IPS-20b (cell line): ENCODE data around the gene MAP3K14.
"Not testable (repeated sequence)": the region's sequence is repeated elsewhere in the genome, so short reads cannot be mapped to it uniquely, and the experiment has no call there.

Source experiments
- H3K27ac ChIP-seq: one replicate; pipeline ENCODE4 v1.5.1; 2013; ENCODE audit warnings: low read length
- H3K27me3 ChIP-seq: 2 replicates; pipeline ENCODE4 v1.6.1; 2013; ENCODE audit warnings: mild to moderate bottlenecking, low read length, inconsistent platforms; ENCODE audit not compliant: insufficient read depth
- H3K36me3 ChIP-seq: 2 replicates; pipeline ENCODE4 v1.6.1; 2013; ENCODE audit warnings: low read depth, mild to moderate bottlenecking, inconsistent platforms, low read length, moderate library complexity; ENCODE audit not compliant: insufficient read depth
- H3K4me1 ChIP-seq: 2 replicates; pipeline ENCODE4 v1.6.1; 2013; ENCODE audit warnings: mild to moderate bottlenecking, control low read depth, inconsistent platforms, low read length, moderate library complexity; ENCODE audit not compliant: insufficient read depth
- H3K4me3 ChIP-seq: 2 replicates; pipeline ENCODE4 v1.5.1; 2013; ENCODE audit warnings: mild to moderate bottlenecking, low read length, inconsistent platforms
- H3K9ac ChIP-seq: 2 replicates; pipeline ENCODE4 v1.6.1; 2013; ENCODE audit warnings: low read depth, mild to moderate bottlenecking, inconsistent platforms, low read length, moderate library complexity
- H3K9me3 ChIP-seq: 2 replicates; pipeline ENCODE4 v1.6.1; 2013; ENCODE audit warnings: mild to moderate bottlenecking, low read depth, low read length, inconsistent platforms; ENCODE audit not compliant: insufficient read depth

Gene MAP3K14

DNA sequence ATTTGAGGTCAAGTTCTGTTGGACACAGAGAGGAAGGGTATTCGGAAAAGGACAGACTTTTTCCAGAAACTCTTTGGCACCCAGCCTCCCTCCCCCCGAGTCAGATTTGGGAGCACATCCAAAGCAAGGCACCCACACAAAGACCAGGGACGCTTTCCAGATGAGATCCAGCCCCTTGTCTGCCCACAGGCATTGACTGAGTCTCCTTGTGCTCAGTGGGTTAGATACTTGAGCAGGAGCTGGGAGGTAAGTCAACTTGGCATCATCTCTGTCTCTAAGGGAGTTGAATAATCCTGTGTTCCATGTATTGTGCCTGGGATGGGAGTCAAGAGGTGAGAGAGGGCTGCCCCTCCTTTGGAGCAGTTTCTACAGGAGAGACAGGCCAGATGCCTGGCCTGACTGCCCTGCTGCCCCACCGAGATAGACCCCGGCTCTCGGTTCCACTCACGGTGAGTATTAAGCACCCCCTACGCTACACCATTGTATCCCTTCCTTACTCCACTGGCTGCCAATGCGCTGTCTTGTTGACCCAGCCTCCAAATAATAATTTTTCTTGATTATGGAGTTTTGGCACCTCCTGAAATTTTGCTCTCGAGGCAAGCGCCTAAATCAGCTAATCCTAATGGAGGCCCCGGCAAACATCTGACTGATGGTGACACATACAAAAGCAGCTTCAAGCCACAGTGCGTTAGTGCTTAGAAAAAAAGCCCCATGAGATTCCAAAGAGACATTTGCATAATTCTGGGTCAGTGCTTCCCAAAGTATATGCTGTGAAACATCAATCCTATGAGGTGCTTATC, 29.6 kb upstream of the MAP3K14 start:
- H3K4me3 ChIP-seq = no peak overlapping the region
- H3K27ac ChIP-seq = no peak overlapping the region
- H3K9me3 ChIP-seq = no peaks in the 10 kb centered on the region
- H3K4me1 ChIP-seq = peaks cover 5% of the 10 kb centered on the region; the same call in 1 of the 2 replicates
- H3K27me3 ChIP-seq = no peaks in the 10 kb centered on the region
- H3K36me3 ChIP-seq = no peaks in the 10 kb centered on the region
- H3K9ac ChIP-seq = no peak overlapping the region

- Histone ChIP-seq H3K9me3 (no peaks in the 10 kb centered on the region), H3K9ac (no peak overlapping the region), H3K36me3 (no peaks in the 10 kb centered on the region), H3K4me1 (peaks cover 5% of the 10 kb centered on the region; the same call in 1 of the 2 replicates), H3K27me3 (no peaks in the 10 kb centered on the region), H3K27ac (no peak overlapping the region), H3K4me3 (no peak overlapping the region)
Measured at GRCh38 chr17:45345554-45346215, 28.9 kb upstream of the MAP3K14 start.

DNA sequence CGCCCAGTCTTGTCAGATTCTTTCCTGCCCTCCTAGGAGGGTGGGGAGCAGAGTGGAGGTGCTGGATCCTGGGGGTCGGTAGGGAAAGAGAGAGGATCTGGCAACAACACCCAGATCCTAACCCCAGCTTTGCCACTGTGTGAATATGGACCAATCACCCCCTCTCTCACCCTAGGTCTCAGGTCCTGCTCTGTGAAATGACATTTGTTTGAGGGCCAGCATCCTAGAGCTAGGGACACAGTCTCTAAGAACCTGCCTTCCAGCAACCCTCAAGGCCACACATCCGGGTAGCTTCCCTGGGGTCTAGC, 28.4 kb upstream of the MAP3K14 start:
- no peak overlapping the region for H3K27ac ChIP-seq

DNA sequence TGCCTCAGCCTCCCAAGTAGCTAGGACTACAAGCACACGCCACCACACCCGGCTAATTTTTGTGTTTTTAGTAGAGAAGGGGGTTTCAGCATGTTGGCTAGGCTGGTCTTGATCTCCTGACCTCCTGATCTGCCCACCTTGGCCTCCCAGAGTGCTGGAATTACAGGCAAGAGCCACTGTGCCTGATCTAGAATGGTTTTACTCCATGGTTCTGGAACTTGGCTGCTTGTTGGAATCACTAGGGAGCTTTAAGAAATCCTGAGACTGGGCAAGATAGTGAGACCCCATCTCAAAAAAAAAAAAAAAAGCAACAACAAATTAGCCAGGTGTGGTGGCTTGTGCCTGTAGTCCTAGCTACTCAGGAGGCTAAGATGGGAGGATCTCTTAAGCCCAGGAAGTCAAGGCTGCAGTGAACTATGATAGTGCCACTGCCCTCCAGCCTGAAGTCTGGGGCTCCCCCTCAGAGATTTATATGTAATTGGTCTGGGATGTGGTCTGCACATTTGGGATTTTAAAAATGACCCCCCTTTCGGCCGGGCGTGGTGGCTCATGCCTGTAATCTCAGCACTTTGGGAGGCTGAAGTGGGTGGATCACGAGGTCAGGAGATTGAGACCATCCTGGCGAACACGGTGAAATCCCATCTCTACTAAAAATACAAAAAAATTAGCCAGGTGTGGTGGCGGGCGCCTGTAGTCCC, 27.3 kb upstream of the MAP3K14 start:
- H3K27ac ChIP-seq, H3K9me3 ChIP-seq, H3K4me1 ChIP-seq: not testable (repeated sequence)

More for the DNA sequence above, 28.4 kb upstream of the MAP3K14 start:
- H3K9me3 ChIP-seq = no peaks in the 10 kb centered on the region
- peaks cover 5% of the 10 kb centered on the region; the same call in 1 of the 2 replicates for H3K4me1 ChIP-seq
- H3K4me3 ChIP-seq = no peak overlapping the region
- no peaks in the 10 kb centered on the region for H3K36me3 ChIP-seq
- H3K9ac ChIP-seq = no peak overlapping the region
- no peaks in the 10 kb centered on the region for H3K27me3 ChIP-seq

GRCh38 chr17:45342871-45343526, 26.2 kb upstream of the MAP3K14 start:
- H3K27ac ChIP-seq = no peak overlapping the region
- no peak overlapping the region for H3K9ac ChIP-seq

More for the DNA sequence above, 27.3 kb upstream of the MAP3K14 start:
- not testable (repeated sequence) for H3K36me3 ChIP-seq, H3K27me3 ChIP-seq, H3K4me3 ChIP-seq, H3K9ac ChIP-seq

DNA sequence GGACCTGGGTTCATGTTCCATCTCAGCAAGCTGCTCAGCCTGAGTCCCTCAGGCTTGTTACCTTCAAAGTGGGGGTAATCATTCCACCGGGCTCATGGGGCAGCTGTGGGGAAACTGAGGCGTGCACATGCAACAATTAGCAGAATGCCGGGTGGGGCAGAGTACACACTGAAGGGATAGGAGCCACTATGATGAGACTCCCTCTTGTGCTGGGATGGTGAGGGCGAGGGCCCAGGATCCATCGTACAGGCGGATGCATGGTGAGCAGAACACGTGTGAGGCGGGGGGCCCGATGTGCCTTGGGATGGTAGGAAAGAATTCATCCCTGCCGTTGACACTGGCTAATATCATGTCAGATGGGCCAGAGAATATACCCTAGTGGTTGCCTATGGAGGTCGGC, 25.5 kb upstream of the MAP3K14 start:
- Histone ChIP-seq H3K4me3 (no peak overlapping the region), H3K9ac (no peak overlapping the region), H3K4me1 (peaks cover 5% of the 10 kb centered on the region; the same call in 1 of the 2 replicates), H3K9me3 (no peaks in the 10 kb centered on the region), H3K36me3 (no peaks in the 10 kb centered on the region), H3K27me3 (no peaks in the 10 kb centered on the region), H3K27ac (no peak overlapping the region)

More at GRCh38 chr17:45342871-45343526, 26.2 kb upstream of the MAP3K14 start:
- no peak overlapping the region for H3K4me3 ChIP-seq
- H3K4me1 ChIP-seq = peaks cover 5% of the 10 kb centered on the region; the same call in 1 of the 2 replicates
- no peaks in the 10 kb centered on the region for H3K36me3 ChIP-seq
- H3K27me3 ChIP-seq = no peaks in the 10 kb centered on the region
- H3K9me3 ChIP-seq = no peaks in the 10 kb centered on the region

GRCh38 chr17:45341533-45342158, 24.8 kb upstream of the MAP3K14 start:
- H3K9me3 ChIP-seq = no peaks in the 10 kb centered on the region
- H3K27ac ChIP-seq = no peak overlapping the region
- H3K36me3 ChIP-seq = no peaks in the 10 kb centered on the region
- H3K27me3 ChIP-seq = no peaks in the 10 kb centered on the region
- no peak overlapping the region for H3K9ac ChIP-seq
- peaks cover 5% of the 10 kb centered on the region; the same call in 1 of the 2 replicates for H3K4me1 ChIP-seq
- no peak overlapping the region for H3K4me3 ChIP-seq

DNA sequence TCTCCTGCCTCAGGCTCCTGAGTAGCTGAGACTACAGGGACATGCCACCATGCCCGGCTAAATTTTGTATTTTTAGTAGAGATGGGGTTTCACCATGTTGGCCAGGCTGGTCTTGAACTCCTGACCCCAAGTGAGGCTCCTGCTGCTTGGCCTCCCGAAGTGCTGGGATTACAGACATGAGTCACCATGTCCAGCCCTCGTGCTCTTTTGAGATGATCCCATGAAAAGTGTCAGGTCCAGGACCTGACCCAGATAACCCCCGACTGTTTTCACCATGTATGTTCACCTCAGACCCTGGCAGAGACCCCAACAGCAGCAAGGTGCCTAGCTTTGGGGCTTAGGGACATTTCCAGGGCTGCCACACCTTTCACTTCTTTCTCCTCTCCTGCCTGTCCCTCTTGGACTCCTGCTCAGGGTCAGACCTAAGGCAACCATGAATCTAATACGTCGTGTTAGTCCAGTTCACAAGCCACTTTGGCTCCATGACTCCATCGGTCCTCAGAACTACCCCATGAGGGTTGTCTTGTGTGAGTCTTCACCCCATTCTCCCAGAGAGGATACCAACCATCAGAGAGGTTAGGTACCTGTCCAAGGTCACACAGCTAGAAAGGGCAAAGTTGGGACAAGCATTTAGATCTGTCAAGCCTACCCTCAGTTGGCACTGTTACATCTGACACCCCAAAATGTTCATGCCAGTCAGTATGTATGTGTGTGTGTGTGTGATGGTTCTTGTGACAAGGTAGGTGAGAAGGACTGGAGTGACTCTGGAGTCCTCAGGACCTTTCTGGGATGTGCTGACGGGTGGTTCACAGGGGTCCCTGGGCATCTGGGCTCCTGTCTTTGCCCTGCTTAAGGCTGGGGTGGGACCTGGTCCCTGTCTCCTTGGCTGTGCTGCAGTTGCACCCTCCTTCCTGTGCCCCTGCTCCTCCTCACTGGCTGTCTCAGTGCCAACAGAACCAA, 23.1 kb upstream of the MAP3K14 start:
- Histone ChIP-seq H3K4me3 (no peak overlapping the region), H3K27me3 (peaks cover 15% of the 10 kb centered on the region), H3K9ac (no peak overlapping the region), H3K36me3 (no peaks in the 10 kb centered on the region), H3K9me3 (no peaks in the 10 kb centered on the region), H3K27ac (no peak overlapping the region), H3K4me1 (peaks cover 5% of the 10 kb centered on the region; the same call in 1 of the 2 replicates)

DNA sequence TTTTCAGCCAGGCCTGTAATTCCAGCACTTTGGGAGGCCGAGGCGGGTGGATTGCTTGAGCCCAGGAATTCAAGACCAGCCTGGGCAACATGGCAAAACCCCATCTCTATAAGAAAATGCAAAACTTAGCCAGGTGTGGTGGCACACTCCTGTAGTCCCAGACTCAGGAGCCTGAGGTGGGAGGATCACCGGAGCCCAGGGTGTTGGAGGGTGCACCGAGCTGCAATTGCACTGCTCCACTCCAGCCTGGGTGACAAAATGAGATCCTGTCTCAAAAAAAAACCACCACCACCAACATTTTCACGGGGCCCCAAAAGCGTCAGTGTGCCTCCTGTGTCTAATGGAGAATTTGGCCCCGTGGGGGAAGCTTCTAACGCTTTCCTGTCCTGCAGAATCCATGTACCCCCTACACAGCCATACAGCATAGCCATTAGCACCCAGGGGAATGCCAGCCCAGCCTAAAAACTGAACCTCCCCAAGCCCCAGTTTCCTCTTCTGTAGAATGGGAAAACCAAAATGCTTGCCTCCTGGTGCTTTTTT, 22.2 kb upstream of the MAP3K14 start:
- no peak overlapping the region for H3K27ac ChIP-seq
- H3K27me3 ChIP-seq = peaks cover 23% of the 10 kb centered on the region
- no peak overlapping the region for H3K9ac ChIP-seq
- no peaks in the 10 kb centered on the region for H3K36me3 ChIP-seq
- H3K4me3 ChIP-seq = no peak overlapping the region
- H3K4me1 ChIP-seq = peaks cover 5% of the 10 kb centered on the region; the same call in 1 of the 2 replicates
- no peaks in the 10 kb centered on the region for H3K9me3 ChIP-seq

GRCh38 chr17:45338023-45338781, 21.4 kb upstream of the MAP3K14 start:
- Histone ChIP-seq H3K36me3 (no peaks in the 10 kb centered on the region), H3K27ac (no peak overlapping the region), H3K4me1 (peaks cover 5% of the 10 kb centered on the region; the same call in 1 of the 2 replicates), H3K9ac (no peak overlapping the region), H3K27me3 (peaks cover 31% of the 10 kb centered on the region), H3K4me3 (no peak overlapping the region), H3K9me3 (no peaks in the 10 kb centered on the region)
